Lung (tissue), 12 donors: ENCODE results near the gene BAMBI. TPM values are rescaled to one million over a fixed set of nuclear protein-coding genes. Genes with fewer than 3 reads are reported as not detected.

Source experiments
- ATAC-seq: fragments of 200-7000 bp; cut with Tn5 transposase; one replicate; pipeline ENCODE4 v1.9.1; 2020; ENCODE audit warnings: moderate number of reproducible peaks; ENCODE audit not compliant: insufficient read depth, low FRiP score
- DNase-seq, 3 donors: peaks; one replicate each; pipeline ENCODE4 v3.0.0-alpha.2; 2013 to 2017
- H3K27ac ChIP-seq, 2 donors: one replicate each; pipeline ENCODE4 v1.5.1; 2013; ENCODE audit warnings: mild to moderate bottlenecking in 2 of 2, moderate library complexity in 2 of 2, control low read depth in 1 of 2, inconsistent platforms in 1 of 2, low read depth in 1 of 2, low read length in 1 of 2
- H3K27me3 ChIP-seq, 3 donors: one replicate each; pipeline ENCODE4 v1.5.1; 2013; ENCODE audit warnings: low read length in 2 of 3; ENCODE audit not compliant: control insufficient read depth in 3 of 3, insufficient read depth in 3 of 3
- H3K36me3 ChIP-seq, 4 donors: one replicate each; pipeline ENCODE4 v1.5.1; 2013; ENCODE audit warnings: low read length in 4 of 4, mild to moderate bottlenecking in 1 of 4, moderate library complexity in 1 of 4; ENCODE audit not compliant: control insufficient read depth in 4 of 4, insufficient read depth in 4 of 4
- H3K4me1 ChIP-seq, 5 donors: one replicate each; pipeline ENCODE4 v1.5.1; 2013; ENCODE audit warnings: low read length in 5 of 5, mild to moderate bottlenecking in 2 of 5, moderate library complexity in 1 of 5; ENCODE audit not compliant: control insufficient read depth in 5 of 5, insufficient read depth in 5 of 5
- H3K4me3 ChIP-seq: one replicate; pipeline ENCODE4 v1.5.1; 2013; ENCODE audit warnings: mild to moderate bottlenecking, control low read depth, moderate library complexity
- H3K9ac ChIP-seq, 2 donors: one replicate each; pipeline ENCODE4 v1.5.1; 2013; ENCODE audit warnings: low read length in 2 of 2, control low read depth in 1 of 2; ENCODE audit not compliant: insufficient read depth in 1 of 2
- H3K9me3 ChIP-seq, 4 donors: one replicate each; pipeline ENCODE4 v1.5.1; 2013; ENCODE audit warnings: low read length in 3 of 4, mild to moderate bottlenecking in 1 of 4, moderate library complexity in 1 of 4; ENCODE audit not compliant: control insufficient read depth in 4 of 4, insufficient read depth in 3 of 4
- WGBS, 2 donors: extraction: QIAGEN DNeasy Blood & Tissue Kit; methylation state at CpG; one replicate each; pipeline ENCODE4 v1.1.7; 2013; 5-methylcytosine and 5-hydroxymethylcytosine counted together
- polyA plus RNA-seq, 2 donors: library from polyadenylated mRNA; stranded (reverse); fragments of 200-250 nt; gene quantifications; one replicate each; pipeline ENCODE4 v1.2.1, GENCODE V29; 2013
- total RNA-seq, 2 donors: library from RNA; depleted of rRNA in 1 of 2; stranded (reverse); fragments of >200 nt in 1 of 2; gene quantifications; one replicate each; pipeline ENCODE4 v1.2.1, GENCODE V29; 2014 to 2021
- TF ChIP-seq, protein P1 (sequence below): IDR thresholded peaks from 2 replicates; pipeline ENCODE4 v1.5.1; 2012; ENCODE audit warnings: mild to moderate bottlenecking; ENCODE audit errors: control extremely low read depth, extremely low read depth
- donor health status: control.
- donor health status: control.
- donor health status: Bipolar disorder and iron deficiency.
- donor health status: healthy.
- donor health status: DM: yes; HTN: yes; CAD: no.

Gene BAMBI
- total and polyA plus RNA-seq, 4 donors = 3.1 to 28.3 (median 5.9) TPM

DNA sequence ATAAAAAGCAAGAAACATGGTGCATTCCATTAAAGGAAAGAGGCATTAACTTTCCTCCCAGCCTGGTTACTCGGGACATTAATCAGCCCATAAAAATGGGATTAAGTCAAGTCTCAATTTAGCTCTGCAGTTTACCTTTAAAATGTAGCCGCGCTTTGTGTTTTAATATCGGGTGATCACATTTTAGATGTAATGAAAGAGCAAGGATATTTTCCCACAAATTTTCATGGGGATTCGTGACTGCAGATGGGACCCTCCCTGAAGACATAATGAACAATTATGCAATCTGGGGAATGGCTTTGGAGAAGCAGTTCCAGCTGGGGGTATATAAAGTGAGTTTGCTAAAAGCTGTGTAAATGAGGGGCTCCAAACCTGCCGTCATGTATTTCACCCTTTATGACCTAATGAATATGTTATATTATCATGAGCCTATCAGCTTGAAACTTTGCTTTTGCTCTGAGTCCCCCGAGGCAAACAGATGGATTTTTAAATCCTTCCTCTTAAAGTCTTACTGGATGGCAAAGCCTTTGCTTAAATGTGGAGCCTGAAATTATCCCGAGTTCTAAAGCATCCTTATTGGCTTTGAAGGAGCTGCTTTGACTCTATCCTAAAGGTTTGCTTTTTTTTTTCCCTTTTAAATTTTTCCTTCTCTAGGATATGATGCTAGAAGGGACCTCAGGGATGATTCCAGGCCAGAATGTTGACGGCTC, 31.8 kb downstream of the BAMBI start:
- Histone ChIP-seq H3K9ac (no peak overlapping the region), H3K4me1 (peaks cover 0 to 13% (median 2%) of the 10 kb centered on the region in 5 donors), H3K9me3 (no peaks in the 10 kb centered on the region), H3K36me3 (no peaks in the 10 kb centered on the region), H3K27ac (no peak overlapping the region), H3K4me3 (no peak overlapping the region), H3K27me3 (no peaks in the 10 kb centered on the region)
- DNase-seq (peak in 1 of 3 donors; percentile 48), ATAC-seq (no peak)
- 82 to 89% methylated on average over 9 of the region's 9 CpGs for WGBS, 2 donors
- TF ChIP-seq, protein P1, sequence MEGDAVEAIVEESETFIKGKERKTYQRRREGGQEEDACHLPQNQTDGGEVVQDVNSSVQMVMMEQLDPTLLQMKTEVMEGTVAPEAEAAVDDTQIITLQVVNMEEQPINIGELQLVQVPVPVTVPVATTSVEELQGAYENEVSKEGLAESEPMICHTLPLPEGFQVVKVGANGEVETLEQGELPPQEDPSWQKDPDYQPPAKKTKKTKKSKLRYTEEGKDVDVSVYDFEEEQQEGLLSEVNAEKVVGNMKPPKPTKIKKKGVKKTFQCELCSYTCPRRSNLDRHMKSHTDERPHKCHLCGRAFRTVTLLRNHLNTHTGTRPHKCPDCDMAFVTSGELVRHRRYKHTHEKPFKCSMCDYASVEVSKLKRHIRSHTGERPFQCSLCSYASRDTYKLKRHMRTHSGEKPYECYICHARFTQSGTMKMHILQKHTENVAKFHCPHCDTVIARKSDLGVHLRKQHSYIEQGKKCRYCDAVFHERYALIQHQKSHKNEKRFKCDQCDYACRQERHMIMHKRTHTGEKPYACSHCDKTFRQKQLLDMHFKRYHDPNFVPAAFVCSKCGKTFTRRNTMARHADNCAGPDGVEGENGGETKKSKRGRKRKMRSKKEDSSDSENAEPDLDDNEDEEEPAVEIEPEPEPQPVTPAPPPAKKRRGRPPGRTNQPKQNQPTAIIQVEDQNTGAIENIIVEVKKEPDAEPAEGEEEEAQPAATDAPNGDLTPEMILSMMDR = no peak

DNA sequence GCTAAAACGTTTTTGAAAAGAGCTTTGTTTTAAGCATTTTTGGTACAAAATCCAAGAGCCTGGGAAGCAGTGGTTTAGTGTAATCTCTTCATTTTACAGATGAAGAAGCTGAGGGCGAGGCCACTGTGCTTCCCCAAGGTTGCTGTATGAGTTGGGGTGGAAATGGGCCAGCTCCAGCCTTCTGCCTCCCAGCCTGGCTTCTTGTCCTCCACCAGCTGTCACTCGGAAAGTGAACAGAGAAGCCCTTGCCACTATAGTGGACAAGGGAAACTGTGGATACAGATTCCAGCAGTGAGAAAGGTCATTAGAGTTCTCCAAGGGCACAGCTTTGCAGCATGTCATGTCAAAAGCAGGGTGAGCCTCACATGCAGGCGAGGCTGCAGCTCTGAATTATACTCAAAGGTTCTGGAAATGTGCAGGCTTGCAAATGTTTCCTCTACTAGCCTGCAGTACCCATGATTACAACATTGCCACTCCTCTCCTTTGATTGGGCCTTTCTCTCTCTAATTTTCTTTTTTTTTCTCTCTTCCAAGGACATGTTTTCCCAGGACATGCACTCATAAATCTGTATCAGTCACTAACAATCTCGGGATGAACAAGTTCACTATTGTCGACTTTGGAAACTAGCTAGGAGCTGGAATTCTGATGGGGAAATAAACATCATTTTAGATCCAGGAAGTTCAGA, 33.0 kb downstream of the BAMBI start:
- no peaks in the 10 kb centered on the region for H3K27me3 ChIP-seq
- no peak for ATAC-seq
- H3K36me3 ChIP-seq = no peaks in the 10 kb centered on the region
- no peak overlapping the region for H3K27ac ChIP-seq
- H3K9me3 ChIP-seq = no peaks in the 10 kb centered on the region
- TF ChIP-seq, protein P1 = no peak
- no peak overlapping the region for H3K9ac ChIP-seq
- WGBS, 2 donors = 71 to 81% methylated on average over 6 of the region's 6 CpGs
- DNase-seq = no peak
- no peak overlapping the region for H3K4me3 ChIP-seq
- H3K4me1 ChIP-seq = peaks cover 0 to 16% (median 0%) of the 10 kb centered on the region in 5 donors

DNA sequence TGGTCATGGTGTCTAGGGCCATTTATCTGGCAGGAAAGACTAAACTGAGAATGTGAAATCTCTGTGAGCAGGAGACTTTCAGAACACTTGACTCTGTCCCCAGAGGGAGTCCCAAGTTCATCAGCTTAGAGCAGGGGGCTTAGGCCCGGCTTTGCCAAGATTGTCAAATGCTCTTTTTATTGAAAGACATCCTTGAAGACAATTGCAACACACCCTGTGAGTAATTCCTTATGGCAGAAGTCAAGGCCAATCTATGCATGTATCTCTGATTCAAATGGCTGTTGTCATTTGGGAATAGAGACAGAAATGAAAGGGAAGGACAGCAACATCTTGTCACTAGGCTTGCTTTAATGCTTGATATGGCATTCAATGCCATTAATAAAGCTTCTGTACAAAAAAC, 33.7 kb downstream of the BAMBI start:
- ATAC-seq (no peak), DNase-seq (no peak)
- 90 to 93% methylated on average over 1 of the region's 1 CpG for WGBS, 2 donors
- peaks cover 0 to 16% (median 0%) of the 10 kb centered on the region in 5 donors for H3K4me1 ChIP-seq
- H3K4me3 ChIP-seq = no peak overlapping the region
- TF ChIP-seq, protein P1 = no peak
- H3K27me3 ChIP-seq = no peaks in the 10 kb centered on the region
- H3K36me3 ChIP-seq = no peaks in the 10 kb centered on the region
- no peaks in the 10 kb centered on the region for H3K9me3 ChIP-seq
- no peak overlapping the region for H3K9ac ChIP-seq
- no peak overlapping the region for H3K27ac ChIP-seq
